Panc1 (cell line): ENCODE measurements around the gene TAS2R41. TPM values are rescaled to one million over a fixed set of nuclear protein-coding genes. Genes with fewer than 3 reads are reported as not detected.

Experiments used
- ATAC-seq: fragments of 200-7000 bp; cut with Tn5 transposase; 2 replicates; pipeline ENCODE4 v1.9.1; 2020; ENCODE audit warnings: mild to moderate bottlenecking, moderate library complexity
- BruUV-seq: library from RNA; stranded (reverse); fragments of 400-500 nt; replicated peaks from 2 replicates; lab custom pipeline; 2021; lab: Mats Ljungman, UMichigan
- CTCF ChIA-PET: fragments of 300-600 bp; sonication (Branson Sonifier 250); formaldehyde crosslinking; loops from one replicate; lab custom pipeline; 2022; ENCODE audit warnings: antibody characterized with exemption; lab: Charles Lee
- POLR2A ChIA-PET: fragments of 300-600 bp; sonication (Branson Sonifier 250); formaldehyde crosslinking; loops from one replicate; lab custom pipeline; 2022; ENCODE audit warnings: antibody characterized with exemption; lab: Charles Lee
- DNase-seq: peaks from one replicate; pipeline ENCODE4 v3.0.0-alpha.2; 2010; ENCODE audit warnings: low read depth, low spot score
- H3K27ac ChIP-seq: 2 replicates; pipeline ENCODE4 v1.5.1; 2011; ENCODE audit warnings: mild to moderate bottlenecking, low read length, inconsistent platforms
- H3K27me3 ChIP-seq: fragments of 200-500 bp; sonication (Bioruptor generic); 2 replicates; pipeline ENCODE4 v1.6.0; 2014; ENCODE audit warnings: low read length, inconsistent platforms; ENCODE audit not compliant: control insufficient read depth, insufficient read depth
- H3K36me3 ChIP-seq: fragments of 200-500 bp; sonication (Bioruptor generic); 2 replicates; pipeline ENCODE4 v1.5.1; 2014; ENCODE audit warnings: inconsistent platforms, mild to moderate bottlenecking, low read length, moderate library complexity; ENCODE audit not compliant: control insufficient read depth, insufficient read depth
- H3K4me1 ChIP-seq: 2 replicates; pipeline ENCODE4 v1.5.1; 2011; ENCODE audit warnings: inconsistent platforms, mild to moderate bottlenecking, low read length, moderate library complexity; ENCODE audit not compliant: control insufficient read depth, insufficient read depth
- H3K4me3 ChIP-seq, 2 experiments: 2 replicates each; pipeline ENCODE4 v1.5.1; 2011 to 2012; ENCODE audit warnings: low read depth in 2 of 2, low read length in 2 of 2, mild to moderate bottlenecking in 2 of 2, inconsistent platforms in 1 of 2, moderate library complexity in 1 of 2
- H3K9me3 ChIP-seq: fragments of 200-500 bp; sonication (Bioruptor generic); 2 replicates; pipeline ENCODE4 v1.5.1; 2014; ENCODE audit warnings: low read depth, mild to moderate bottlenecking, inconsistent platforms, low read length, moderate library complexity; ENCODE audit not compliant: control insufficient read depth, insufficient read depth
- CTCF ChIP-seq: fragments of 450-650 bp; IDR thresholded peaks from 2 replicates; pipeline ENCODE4 v1.5.1; 2017; ENCODE audit warnings: mild to moderate bottlenecking
- POLR2AphosphoS5 ChIP-seq: IDR thresholded peaks from 2 replicates; pipeline ENCODE4 v1.6.1; 2012; ENCODE audit warnings: mild to moderate bottlenecking, low read depth, low read length, moderate library complexity
- REST ChIP-seq, 2 experiments: IDR thresholded peaks; 2 replicates each; pipeline ENCODE4 v1.6.1; 2011 to 2012; ENCODE audit warnings: low read depth in 2 of 2, control low read depth in 1 of 2, low read length in 1 of 2, mild to moderate bottlenecking in 1 of 2, moderate library complexity in 1 of 2; ENCODE audit not compliant: insufficient read depth in 1 of 2
- SIN3A ChIP-seq: IDR thresholded peaks from 2 replicates; pipeline ENCODE4 v1.6.1; 2012; ENCODE audit warnings: low read depth, mild to moderate bottlenecking, low read length, moderate library complexity, borderline replicate concordance; ENCODE audit not compliant: insufficient read depth
- TCF7L2 ChIP-seq: IDR thresholded peaks from 2 replicates; pipeline ENCODE4 v1.6.1; 2011; ENCODE audit warnings: mild to moderate bottlenecking, low read depth, low read length, inconsistent platforms
- in situ Hi-C: cut with HindIII; loops from 2 replicates; pipeline ENCODE4 v1.10.0; 2016; ENCODE audit warnings: low sequenced_read_pairs, low pct_unique_long_range_greater_than_20kb
- intact Hi-C: fragments of 100-400 bp; cut with micrococcal nuclease; formaldehyde crosslinking; loops from one replicate; pipeline ENCODE4 v1.10.0; 2022; ENCODE audit not compliant: unreplicated experiment
- total RNA-seq: library from RNA; stranded (reverse); gene quantifications from one replicate; pipeline ENCODE4 v1.2.1, GENCODE V29; 2021; ENCODE audit not compliant: unreplicated experiment

The TAS2R41 gene
- total RNA-seq, 1 experiment from 2014 or later: not detected

- ChIA-PET CTCF (no interaction called here), POLR2A (no interaction called here)
- no TSS peak for BruUV-seq
- Histone ChIP-seq H3K4me3 (no peak overlapping the region), H3K27me3 (peaks cover 1% of the 10 kb centered on the region; the same call in 1 of the 2 replicates), H3K27ac (no peak overlapping the region), H3K9me3 (no peaks in the 10 kb centered on the region), H3K4me1 (no peaks in the 10 kb centered on the region), H3K36me3 (no peaks in the 10 kb centered on the region)
- intact Hi-C loops (no loop called here), in situ Hi-C loops (no loop called here)
- DNase-seq (no peak), ATAC-seq (no peak)
- TF ChIP-seq REST (IDR thresholded peaks at IDR 0.05; ENCODE audit: insufficient read depth in 1 of 2, low read depth in 2 of 2, low read length in 1 of 2) (no peak), SIN3A (no peak), TCF7L2 (no peak), CTCF (no peak), POLR2AphosphoS5 (no peak)
These were observed 29.9 kb downstream of the TAS2R41 start for GRCh38 chr7:143507534-143508055.

- Histone ChIP-seq H3K9me3 (no peaks in the 10 kb centered on the region), H3K36me3 (no peaks in the 10 kb centered on the region), H3K4me3 (no peak overlapping the region), H3K27ac (no peak overlapping the region), H3K27me3 (peaks cover 2% of the 10 kb centered on the region; the same call in 1 of the 2 replicates), H3K4me1 (no peaks in the 10 kb centered on the region)
- in situ Hi-C loops (no loop called here), intact Hi-C loops (no loop called here)
- POLR2A ChIA-PET: no interaction called here
- TF ChIP-seq REST (IDR thresholded peaks at IDR 0.05; ENCODE audit: insufficient read depth in 1 of 2, low read depth in 2 of 2, low read length in 1 of 2) (no peak), TCF7L2 (no peak), POLR2AphosphoS5 (no peak), CTCF (no peak), SIN3A (no peak)
- CTCF ChIA-PET: no interaction called here
- ATAC-seq: no peak
- no TSS peak for BruUV-seq
- no peak for DNase-seq
These were observed 33.4 kb downstream of the TAS2R41 start for GRCh38 chr7:143510854-143511592.
